Hepatocyte (in vitro differentiated cells): ENCODE results near the gene SLC26A3.

Source experiments
- EZH2phosphoT487 ChIP-seq: fragments of 200-600 bp; sonication (generic); IDR thresholded peaks from one replicate; pipeline ENCODE4 v1.6.1; 2018; ENCODE audit warnings: antibody characterized with exemption, mild to moderate bottlenecking, low read depth, moderate library complexity; ENCODE audit not compliant: unreplicated experiment, severe bottlenecking
- TF ChIP-seq, protein P1 (sequence below): fragments of 200-600 bp; sonication (generic); IDR thresholded peaks from 2 replicates; pipeline ENCODE4 v1.5.1; 2016; ENCODE audit warnings: antibody characterized with exemption, mild to moderate bottlenecking; ENCODE audit not compliant: poor library complexity

- TF ChIP-seq EZH2phosphoT487 = no peak
- TF ChIP-seq, protein P1, sequence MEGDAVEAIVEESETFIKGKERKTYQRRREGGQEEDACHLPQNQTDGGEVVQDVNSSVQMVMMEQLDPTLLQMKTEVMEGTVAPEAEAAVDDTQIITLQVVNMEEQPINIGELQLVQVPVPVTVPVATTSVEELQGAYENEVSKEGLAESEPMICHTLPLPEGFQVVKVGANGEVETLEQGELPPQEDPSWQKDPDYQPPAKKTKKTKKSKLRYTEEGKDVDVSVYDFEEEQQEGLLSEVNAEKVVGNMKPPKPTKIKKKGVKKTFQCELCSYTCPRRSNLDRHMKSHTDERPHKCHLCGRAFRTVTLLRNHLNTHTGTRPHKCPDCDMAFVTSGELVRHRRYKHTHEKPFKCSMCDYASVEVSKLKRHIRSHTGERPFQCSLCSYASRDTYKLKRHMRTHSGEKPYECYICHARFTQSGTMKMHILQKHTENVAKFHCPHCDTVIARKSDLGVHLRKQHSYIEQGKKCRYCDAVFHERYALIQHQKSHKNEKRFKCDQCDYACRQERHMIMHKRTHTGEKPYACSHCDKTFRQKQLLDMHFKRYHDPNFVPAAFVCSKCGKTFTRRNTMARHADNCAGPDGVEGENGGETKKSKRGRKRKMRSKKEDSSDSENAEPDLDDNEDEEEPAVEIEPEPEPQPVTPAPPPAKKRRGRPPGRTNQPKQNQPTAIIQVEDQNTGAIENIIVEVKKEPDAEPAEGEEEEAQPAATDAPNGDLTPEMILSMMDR = no peak
Measured at GRCh38 chr7:107842213-107842612, 39.2 kb upstream of the SLC26A3 start.
